HG03469 (cell line): ENCODE results near the gene CTBP1.

ENCODE experiments used
- ATAC-seq: cut with Tn5 transposase; IDR thresholded peaks from one replicate; pipeline ENCODE4 v1.9.1; 2021; ENCODE audit warnings: mild to moderate bottlenecking, moderate library complexity, moderate number of reproducible peaks; ENCODE audit not compliant: unreplicated experiment

The CTBP1 gene

DNA sequence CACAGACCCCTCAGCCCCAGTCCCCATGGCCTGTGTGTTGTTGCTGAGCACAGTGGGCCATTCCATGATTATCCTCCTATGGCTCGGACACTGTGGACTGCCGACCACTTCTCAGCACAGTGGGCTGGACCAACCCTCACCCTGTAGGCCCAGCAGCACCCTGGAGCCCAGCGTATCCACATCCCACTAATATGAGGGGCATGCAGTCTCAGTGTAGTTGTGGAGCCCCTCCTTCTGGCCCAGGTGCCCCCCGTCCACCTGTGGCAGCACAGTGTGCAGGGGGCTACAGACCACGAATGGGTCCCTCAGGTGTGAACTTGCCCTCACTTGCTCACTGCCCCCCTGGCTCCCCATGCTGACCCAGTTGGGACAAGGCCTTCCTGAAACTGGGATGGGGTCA is 84.5 kb downstream of the CTBP1 start:
- ATAC-seq, result no peak

- ATAC-seq, result no peak
These were observed 84.9 kb downstream of the CTBP1 start for GRCh38 chr4:1164040-1164439.
